HepG2 (cell line): ENCODE results near the gene PFDN2. TPM values are rescaled to one million over a fixed set of nuclear protein-coding genes. Genes with fewer than 3 reads are reported as not detected.

Experiments
- ARID2 ChIP-seq: sonication (generic); formaldehyde crosslinking; IDR thresholded peaks from 2 replicates; pipeline ENCODE4 v1.8.1; 2022; ENCODE audit warnings: mild to moderate bottlenecking, missing genetic modification reagents, borderline replicate concordance
- ATF7 ChIP-seq, 2 experiments: fragments of 450-650 bp in 1 of 2; sonication (generic) in 1 of 2; formaldehyde crosslinking in 1 of 2; IDR thresholded peaks; 2 replicates each; pipeline versions ENCODE4 v1.4.0 to v1.6.1; 2016 to 2020; ENCODE audit warnings: antibody characterized with exemption in 1 of 2, mild to moderate bottlenecking in 1 of 2, missing genetic modification reagents in 1 of 2
- CHD2 ChIP-seq: IDR thresholded peaks from 2 replicates; pipeline ENCODE4 v1.6.1; 2011; ENCODE audit warnings: low read depth, low read length, improper control_type of control experiment
- IKZF4 ChIP-seq: sonication (generic); formaldehyde crosslinking; IDR thresholded peaks from 2 replicates; pipeline ENCODE4 v1.5.1; 2020; ENCODE audit warnings: borderline replicate concordance, mild to moderate bottlenecking, low read depth, missing genetic modification reagents; ENCODE audit errors: not compliant biosample characterization
- MAFF ChIP-seq: IDR thresholded peaks from 2 replicates; pipeline ENCODE4 v1.6.1; 2011; ENCODE audit warnings: low read depth, low read length, improper control_type of control experiment
- NFE2L1 ChIP-seq: sonication (generic); formaldehyde crosslinking; IDR thresholded peaks from 2 replicates; pipeline ENCODE4 v1.4.0; 2020; ENCODE audit warnings: missing genetic modification reagents, mild to moderate bottlenecking, borderline replicate concordance
- POLR2G ChIP-seq: fragments of 200-400 bp; formaldehyde crosslinking; IDR thresholded peaks from 2 replicates; pipeline ENCODE4 v1.6.1; 2018; ENCODE audit warnings: mild to moderate bottlenecking, low read depth, low read length, moderate library complexity
- REPIN1 ChIP-seq: sonication (generic); formaldehyde crosslinking; IDR thresholded peaks from 2 replicates; pipeline ENCODE4 v1.8.0; 2022; ENCODE audit warnings: missing genetic modification reagents, low read depth, mild to moderate bottlenecking, borderline replicate concordance
- TAF15 ChIP-seq: fragments of 200-400 bp; formaldehyde crosslinking; IDR thresholded peaks from one replicate; pipeline ENCODE4 v1.6.1; 2018; ENCODE audit warnings: mild to moderate bottlenecking, low read depth, low read length; ENCODE audit not compliant: poor library complexity, severe bottlenecking
- ZC3H13 ChIP-seq: sonication (generic); formaldehyde crosslinking; IDR thresholded peaks from 2 replicates; pipeline ENCODE4 v1.8.1; 2023; ENCODE audit warnings: mild to moderate bottlenecking, missing genetic modification reagents, moderate library complexity
- ZNF235 ChIP-seq: sonication (generic); formaldehyde crosslinking; IDR thresholded peaks from 2 replicates; pipeline ENCODE4 v1.8.1; 2023; ENCODE audit warnings: mild to moderate bottlenecking, missing genetic modification reagents, borderline replicate concordance
- ZNF292 ChIP-seq: sonication (generic); formaldehyde crosslinking; IDR thresholded peaks from 2 replicates; pipeline ENCODE4 v1.8.1; 2022; ENCODE audit warnings: mild to moderate bottlenecking, low read depth, missing genetic modification reagents, borderline replicate concordance
- ZNF816 ChIP-seq: sonication (generic); formaldehyde crosslinking; IDR thresholded peaks from 2 replicates; pipeline ENCODE4 v1.8.0; 2022; ENCODE audit warnings: missing genetic modification reagents, mild to moderate bottlenecking, borderline replicate concordance
- polyA plus RNA-seq, 8 experiments: library from polyadenylated mRNA; depleted of rRNA in 3 of 8; stranded (reverse) in 7 of 8; unstranded in 1 of 8; fragments of >200 nt; fragmentation: Illumina TruSeq in 4 of 8; extraction: Trizol in 4 of 8; gene quantifications; 2 replicates each; pipeline versions ENCODE4 v1.2.1 to v1.2.3, GENCODE V29; 2011 to 2016; ENCODE audit warnings: low read depth in 4 of 8, missing spikeins in 1 of 8, mixed read lengths in 1 of 8; ENCODE audit not compliant: insufficient read depth in 1 of 8
- total RNA-seq, 5 experiments: library from RNA; depleted of rRNA; stranded (reverse); fragments of >200 nt; fragmentation: Illumina TruSeq; extraction: Trizol; gene quantifications; 2 replicates each; pipeline ENCODE4 v1.2.3, GENCODE V29; 2016; ENCODE audit warnings: low read depth in 1 of 5
- TF ChIP-seq, protein P1 (sequence below): sonication (generic); formaldehyde crosslinking; IDR thresholded peaks from 2 replicates; pipeline ENCODE4 v1.4.0; 2020; ENCODE audit warnings: missing genetic modification reagents
- TF ChIP-seq, protein P2 (sequence below): sonication (generic); formaldehyde crosslinking; conservative IDR thresholded peaks from 2 replicates; pipeline ENCODE4 v1.4.0; 2020; ENCODE audit warnings: missing genetic modification reagents
- TF ChIP-seq, protein P3 (sequence below): sonication (generic); formaldehyde crosslinking; IDR thresholded peaks from 2 replicates; pipeline ENCODE4 v1.4.0; 2020; ENCODE audit warnings: missing genetic modification reagents, borderline replicate concordance
- TF ChIP-seq, protein P4 (sequence below): sonication (generic); formaldehyde crosslinking; IDR thresholded peaks from 2 replicates; pipeline ENCODE4 v1.8.0; 2022; ENCODE audit warnings: missing genetic modification reagents, mild to moderate bottlenecking, borderline replicate concordance

Gene PFDN2
- total and polyA plus RNA-seq, 2 of the 13 experiments (the other 11 are each of a cell fraction or from before 2014, with no cell fraction given): 62.6 to 63.6 TPM

DNA sequence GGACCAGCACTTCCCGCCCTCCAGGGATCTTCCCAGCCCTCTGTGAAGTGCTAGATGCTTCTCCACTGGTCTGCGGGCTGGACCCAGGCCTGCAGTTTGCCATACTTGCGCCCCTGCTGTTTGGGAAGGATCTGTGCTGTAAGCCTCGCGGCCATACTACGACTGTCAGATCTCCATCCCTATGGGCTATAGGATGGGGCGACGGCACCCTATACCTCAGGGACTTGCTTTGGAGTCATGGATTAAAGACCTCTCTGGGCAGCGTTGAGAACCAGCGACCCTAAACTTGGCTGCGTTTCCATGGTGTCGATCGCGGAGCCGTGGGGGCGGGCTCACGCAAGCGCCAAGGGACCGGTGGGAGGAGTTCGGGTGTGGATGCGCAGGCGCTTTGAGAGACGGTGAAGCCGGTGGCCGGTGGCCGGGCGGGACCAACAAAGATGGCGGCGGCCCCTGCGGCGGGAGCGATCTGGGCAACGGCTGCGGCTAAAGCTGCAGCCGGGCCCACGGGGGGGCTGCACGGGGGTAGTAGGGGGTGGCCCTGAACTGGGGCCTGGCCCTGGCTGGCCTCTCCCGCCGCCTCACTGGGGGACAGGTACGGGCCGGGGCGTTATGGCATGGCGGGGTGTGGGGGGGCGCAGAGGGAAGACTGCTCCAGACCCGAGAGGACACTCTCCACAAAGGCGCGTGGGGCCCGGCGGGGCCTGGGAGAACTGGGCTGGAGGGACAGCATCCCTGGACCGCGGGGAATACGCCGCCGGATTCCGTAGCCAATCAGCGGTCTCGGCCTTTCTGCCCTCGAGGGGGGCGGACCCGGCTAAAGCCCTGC is 41.5 kb upstream of the PFDN2 start, which contains the start of gene USP21 (continued):
- TF ChIP-seq ZNF292 (CRISPR knock-in tag) (no peak), ZNF235 (no peak), NFE2L1 (CRISPR knock-in tag) (no peak), IKZF4 (CRISPR knock-in tag) (no peak), ARID2 (CRISPR knock-in tag) (no peak), TAF15 (peak; percentile 84), ATF7 (IDR thresholded peaks at IDR 0.05) (no peak), ATF7 (CRISPR knock-in tag; IDR thresholded peaks at IDR 0.05) (peak; percentile 49; the same call in 1 of the 2 replicates), ZC3H13 (CRISPR knock-in tag) (peak; percentile 72; the same call in 1 of the 2 replicates), REPIN1 (CRISPR knock-in tag) (no peak), POLR2G (peak; percentile 89), CHD2 (no peak), ZNF816 (no peak), MAFF (no peak)
- TF ChIP-seq, protein P1, sequence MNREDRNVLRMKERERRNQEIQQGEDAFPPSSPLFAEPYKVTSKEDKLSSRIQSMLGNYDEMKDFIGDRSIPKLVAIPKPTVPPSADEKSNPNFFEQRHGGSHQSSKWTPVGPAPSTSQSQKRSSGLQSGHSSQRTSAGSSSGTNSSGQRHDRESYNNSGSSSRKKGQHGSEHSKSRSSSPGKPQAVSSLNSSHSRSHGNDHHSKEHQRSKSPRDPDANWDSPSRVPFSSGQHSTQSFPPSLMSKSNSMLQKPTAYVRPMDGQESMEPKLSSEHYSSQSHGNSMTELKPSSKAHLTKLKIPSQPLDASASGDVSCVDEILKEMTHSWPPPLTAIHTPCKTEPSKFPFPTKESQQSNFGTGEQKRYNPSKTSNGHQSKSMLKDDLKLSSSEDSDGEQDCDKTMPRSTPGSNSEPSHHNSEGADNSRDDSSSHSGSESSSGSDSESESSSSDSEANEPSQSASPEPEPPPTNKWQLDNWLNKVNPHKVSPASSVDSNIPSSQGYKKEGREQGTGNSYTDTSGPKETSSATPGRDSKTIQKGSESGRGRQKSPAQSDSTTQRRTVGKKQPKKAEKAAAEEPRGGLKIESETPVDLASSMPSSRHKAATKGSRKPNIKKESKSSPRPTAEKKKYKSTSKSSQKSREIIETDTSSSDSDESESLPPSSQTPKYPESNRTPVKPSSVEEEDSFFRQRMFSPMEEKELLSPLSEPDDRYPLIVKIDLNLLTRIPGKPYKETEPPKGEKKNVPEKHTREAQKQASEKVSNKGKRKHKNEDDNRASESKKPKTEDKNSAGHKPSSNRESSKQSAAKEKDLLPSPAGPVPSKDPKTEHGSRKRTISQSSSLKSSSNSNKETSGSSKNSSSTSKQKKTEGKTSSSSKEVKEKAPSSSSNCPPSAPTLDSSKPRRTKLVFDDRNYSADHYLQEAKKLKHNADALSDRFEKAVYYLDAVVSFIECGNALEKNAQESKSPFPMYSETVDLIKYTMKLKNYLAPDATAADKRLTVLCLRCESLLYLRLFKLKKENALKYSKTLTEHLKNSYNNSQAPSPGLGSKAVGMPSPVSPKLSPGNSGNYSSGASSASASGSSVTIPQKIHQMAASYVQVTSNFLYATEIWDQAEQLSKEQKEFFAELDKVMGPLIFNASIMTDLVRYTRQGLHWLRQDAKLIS (CRISPR knock-in tag): no peak
- TF ChIP-seq, protein P2, sequence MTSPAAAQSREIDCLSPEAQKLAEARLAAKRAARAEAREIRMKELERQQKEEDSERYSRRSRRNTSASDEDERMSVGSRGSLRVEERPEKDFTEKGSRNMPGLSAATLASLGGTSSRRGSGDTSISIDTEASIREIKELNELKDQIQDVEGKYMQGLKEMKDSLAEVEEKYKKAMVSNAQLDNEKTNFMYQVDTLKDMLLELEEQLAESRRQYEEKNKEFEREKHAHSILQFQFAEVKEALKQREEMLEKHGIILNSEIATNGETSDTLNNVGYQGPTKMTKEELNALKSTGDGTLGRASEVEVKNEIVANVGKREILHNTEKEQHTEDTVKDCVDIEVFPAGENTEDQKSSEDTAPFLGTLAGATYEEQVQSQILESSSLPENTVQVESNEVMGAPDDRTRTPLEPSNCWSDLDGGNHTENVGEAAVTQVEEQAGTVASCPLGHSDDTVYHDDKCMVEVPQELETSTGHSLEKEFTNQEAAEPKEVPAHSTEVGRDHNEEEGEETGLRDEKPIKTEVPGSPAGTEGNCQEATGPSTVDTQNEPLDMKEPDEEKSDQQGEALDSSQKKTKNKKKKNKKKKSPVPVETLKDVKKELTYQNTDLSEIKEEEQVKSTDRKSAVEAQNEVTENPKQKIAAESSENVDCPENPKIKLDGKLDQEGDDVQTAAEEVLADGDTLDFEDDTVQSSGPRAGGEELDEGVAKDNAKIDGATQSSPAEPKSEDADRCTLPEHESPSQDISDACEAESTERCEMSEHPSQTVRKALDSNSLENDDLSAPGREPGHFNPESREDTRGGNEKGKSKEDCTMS: no peak
- TF ChIP-seq, protein P3, sequence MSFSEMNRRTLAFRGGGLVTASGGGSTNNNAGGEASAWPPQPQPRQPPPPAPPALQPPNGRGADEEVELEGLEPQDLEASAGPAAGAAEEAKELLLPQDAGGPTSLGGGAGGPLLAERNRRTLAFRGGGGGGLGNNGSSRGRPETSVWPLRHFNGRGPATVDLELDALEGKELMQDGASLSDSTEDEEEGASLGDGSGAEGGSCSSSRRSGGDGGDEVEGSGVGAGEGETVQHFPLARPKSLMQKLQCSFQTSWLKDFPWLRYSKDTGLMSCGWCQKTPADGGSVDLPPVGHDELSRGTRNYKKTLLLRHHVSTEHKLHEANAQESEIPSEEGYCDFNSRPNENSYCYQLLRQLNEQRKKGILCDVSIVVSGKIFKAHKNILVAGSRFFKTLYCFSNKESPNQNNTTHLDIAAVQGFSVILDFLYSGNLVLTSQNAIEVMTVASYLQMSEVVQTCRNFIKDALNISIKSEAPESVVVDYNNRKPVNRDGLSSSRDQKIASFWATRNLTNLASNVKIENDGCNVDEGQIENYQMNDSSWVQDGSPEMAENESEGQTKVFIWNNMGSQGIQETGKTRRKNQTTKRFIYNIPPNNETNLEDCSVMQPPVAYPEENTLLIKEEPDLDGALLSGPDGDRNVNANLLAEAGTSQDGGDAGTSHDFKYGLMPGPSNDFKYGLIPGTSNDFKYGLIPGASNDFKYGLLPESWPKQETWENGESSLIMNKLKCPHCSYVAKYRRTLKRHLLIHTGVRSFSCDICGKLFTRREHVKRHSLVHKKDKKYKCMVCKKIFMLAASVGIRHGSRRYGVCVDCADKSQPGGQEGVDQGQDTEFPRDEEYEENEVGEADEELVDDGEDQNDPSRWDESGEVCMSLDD (CRISPR knock-in tag): no peak
- TF ChIP-seq, protein P4, sequence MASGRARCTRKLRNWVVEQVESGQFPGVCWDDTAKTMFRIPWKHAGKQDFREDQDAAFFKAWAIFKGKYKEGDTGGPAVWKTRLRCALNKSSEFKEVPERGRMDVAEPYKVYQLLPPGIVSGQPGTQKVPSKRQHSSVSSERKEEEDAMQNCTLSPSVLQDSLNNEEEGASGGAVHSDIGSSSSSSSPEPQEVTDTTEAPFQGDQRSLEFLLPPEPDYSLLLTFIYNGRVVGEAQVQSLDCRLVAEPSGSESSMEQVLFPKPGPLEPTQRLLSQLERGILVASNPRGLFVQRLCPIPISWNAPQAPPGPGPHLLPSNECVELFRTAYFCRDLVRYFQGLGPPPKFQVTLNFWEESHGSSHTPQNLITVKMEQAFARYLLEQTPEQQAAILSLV (CRISPR knock-in tag): no peak
